ENCODE data around the gene ZC3H11A.

The ZC3H11A gene

DNA sequence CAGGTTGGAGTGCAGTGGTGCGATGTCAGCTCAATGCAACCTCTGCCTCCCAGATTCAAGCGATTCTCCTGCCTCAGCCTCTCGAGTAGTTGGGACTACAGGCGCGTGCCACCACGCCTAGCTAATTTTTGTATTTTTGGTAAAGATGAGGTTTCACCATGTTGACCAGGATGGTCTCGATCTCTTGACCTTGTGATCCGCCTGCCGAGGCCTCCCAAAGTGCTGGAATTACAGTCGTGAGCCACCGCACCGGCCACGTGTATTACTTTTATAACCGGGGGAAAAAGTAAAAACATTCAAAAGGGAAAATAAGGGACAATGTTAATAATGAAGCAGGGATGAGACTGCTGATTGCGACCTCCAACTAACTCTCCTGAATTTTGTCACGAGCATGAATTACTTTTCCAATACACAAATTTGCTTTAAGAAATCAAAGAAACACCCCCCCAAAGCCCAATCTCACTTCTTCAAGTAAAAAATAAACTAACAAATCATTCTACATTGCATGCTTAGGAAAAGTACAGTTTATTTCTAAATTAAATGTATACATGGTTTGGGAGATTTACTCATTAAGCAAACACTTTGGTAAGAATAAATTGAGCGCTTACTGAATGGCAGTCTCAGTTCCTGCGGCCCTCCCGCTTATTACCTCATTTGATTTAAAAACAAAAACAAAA is 521 bp upstream of the ZC3H11A start:
- Histone ChIP-seq H3K9me3 (ENCODE audit: low read length) (peaks cover 17% of the 10 kb centered on the region), H3K36me3 (ENCODE audit: insufficient read depth, low read length) (peaks cover 31% of the 10 kb centered on the region), H3K27me3 (ENCODE audit: insufficient read depth, low read length) (no peaks in the 10 kb centered on the region), H2AFZ (ENCODE audit: low read depth, low read length) (peak overlapping the region; percentile 99), H3K4me3 (ENCODE audit: low read length) (peak overlapping the region; percentile 63), H3K4me1 (ENCODE audit: insufficient read depth, low read length) (peaks cover 13% of the 10 kb centered on the region)

DNA sequence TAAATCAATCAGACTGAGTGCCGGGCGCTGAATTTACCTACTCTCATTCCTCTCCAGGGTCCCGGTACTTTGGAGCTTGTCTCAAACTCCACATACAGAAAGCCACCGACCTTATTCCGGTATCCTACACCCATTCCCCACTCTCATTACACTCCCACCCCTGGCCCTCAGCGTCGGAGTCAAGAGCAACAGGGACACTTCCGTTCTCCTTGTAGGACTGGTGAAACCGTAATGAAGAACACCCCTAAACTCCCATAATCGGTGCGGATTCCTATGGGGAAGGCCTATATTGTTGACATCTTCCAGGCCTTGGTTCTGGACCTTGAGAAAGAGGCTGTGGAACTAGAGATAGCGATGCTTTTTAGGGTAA is 798 bp downstream of the ZC3H11A start:
- Histone ChIP-seq H3K36me3 (ENCODE audit: insufficient read depth, low read length) (peaks cover 32% of the 10 kb centered on the region), H3K4me1 (ENCODE audit: insufficient read depth, low read length) (peaks cover 13% of the 10 kb centered on the region)

DNA sequence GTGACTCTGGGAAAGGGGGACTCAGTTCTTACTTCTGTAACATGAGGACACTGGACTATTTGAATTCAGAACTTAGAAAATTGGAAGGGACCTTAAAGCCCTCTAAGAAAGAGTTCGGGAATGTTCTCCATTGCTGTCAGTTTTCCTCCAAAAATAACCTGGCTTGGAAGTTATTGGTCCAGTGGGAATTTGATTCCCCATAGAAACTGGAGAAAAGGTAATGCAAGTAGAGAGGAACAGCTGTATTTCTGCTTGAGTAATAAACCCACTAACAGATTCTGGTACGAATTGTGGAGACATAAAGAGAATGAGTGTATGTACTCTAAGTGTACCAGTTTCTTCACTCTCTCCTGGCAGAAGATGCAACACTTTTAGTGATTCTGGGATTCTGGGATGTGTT is 1.8 kb downstream of the ZC3H11A start:
- Histone ChIP-seq H3K4me3 (ENCODE audit: low read length) (peak overlapping the region; percentile 63), H3K36me3 (ENCODE audit: insufficient read depth, low read length) (peaks cover 36% of the 10 kb centered on the region)

More for the DNA sequence above, 798 bp downstream of the ZC3H11A start:
- Histone ChIP-seq H3K4me3 (ENCODE audit: low read length) (peak overlapping the region; percentile 63), H3K27me3 (ENCODE audit: insufficient read depth, low read length) (no peaks in the 10 kb centered on the region), H3K9me3 (ENCODE audit: low read length) (peaks cover 17% of the 10 kb centered on the region), H2AFZ (ENCODE audit: low read depth, low read length) (no peak overlapping the region)

DNA sequence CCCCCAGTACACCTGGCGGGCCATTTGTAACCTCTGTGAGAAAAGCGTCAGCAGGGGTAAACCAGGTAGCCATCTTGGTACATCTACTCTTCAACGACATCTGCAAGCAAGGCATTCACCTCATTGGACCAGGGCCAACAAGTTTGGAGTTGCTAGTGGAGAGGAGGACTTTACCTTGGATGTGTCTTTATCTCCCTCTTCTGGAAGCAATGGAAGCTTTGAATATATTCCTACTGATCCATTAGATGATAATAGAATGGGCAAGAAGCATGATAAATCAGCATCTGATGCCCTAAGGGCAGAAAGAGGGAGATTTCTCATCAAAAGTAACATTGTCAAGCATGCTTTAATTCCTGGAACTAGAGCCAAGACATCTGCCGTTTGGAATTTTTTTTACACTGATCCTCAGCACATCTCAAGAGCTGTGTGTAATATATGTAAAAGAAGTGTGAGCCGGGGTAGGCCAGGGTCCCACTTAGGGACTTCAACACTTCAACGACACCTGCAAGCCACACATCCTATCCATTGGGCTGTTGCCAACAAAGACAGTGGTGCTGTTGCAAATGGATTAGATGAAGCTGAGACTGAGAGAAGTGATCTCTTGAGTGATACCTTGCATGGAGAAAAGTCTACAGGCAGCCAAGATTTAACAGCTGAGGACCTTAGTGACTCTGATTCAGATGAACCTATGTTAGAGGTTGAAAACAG is 2.7 kb downstream of the ZC3H11A start:
- Histone ChIP-seq H3K36me3 (ENCODE audit: insufficient read depth, low read length) (peaks cover 40% of the 10 kb centered on the region), H3K4me3 (ENCODE audit: low read length) (no peak overlapping the region)

More for the DNA sequence above, 1.8 kb downstream of the ZC3H11A start:
- Histone ChIP-seq H3K27me3 (ENCODE audit: insufficient read depth, low read length) (no peaks in the 10 kb centered on the region), H3K4me1 (ENCODE audit: insufficient read depth, low read length) (peaks cover 13% of the 10 kb centered on the region), H2AFZ (ENCODE audit: low read depth, low read length) (no peak overlapping the region), H3K9me3 (ENCODE audit: low read length) (peaks cover 17% of the 10 kb centered on the region)

GRCh38 chr1:203799157-203799556 is 3.7 kb downstream of the ZC3H11A start:
- Histone ChIP-seq H3K27me3 (ENCODE audit: insufficient read depth, low read length) (no peaks in the 10 kb centered on the region), H3K9me3 (ENCODE audit: low read length) (peaks cover 22% of the 10 kb centered on the region), H3K4me3 (ENCODE audit: low read length) (no peak overlapping the region), H3K36me3 (ENCODE audit: insufficient read depth, low read length) (peaks cover 48% of the 10 kb centered on the region), H3K4me1 (ENCODE audit: insufficient read depth, low read length) (peaks cover 13% of the 10 kb centered on the region), H2AFZ (ENCODE audit: low read depth, low read length) (no peak overlapping the region)

More for the DNA sequence above, 2.7 kb downstream of the ZC3H11A start:
- H3K4me1 ChIP-seq (ENCODE audit: insufficient read depth, low read length): peaks cover 13% of the 10 kb centered on the region
- no peaks in the 10 kb centered on the region for H3K27me3 ChIP-seq (ENCODE audit: insufficient read depth, low read length)
- no peak overlapping the region for H2AFZ ChIP-seq (ENCODE audit: low read depth, low read length)
- H3K9me3 ChIP-seq (ENCODE audit: low read length): peaks cover 19% of the 10 kb centered on the region

DNA sequence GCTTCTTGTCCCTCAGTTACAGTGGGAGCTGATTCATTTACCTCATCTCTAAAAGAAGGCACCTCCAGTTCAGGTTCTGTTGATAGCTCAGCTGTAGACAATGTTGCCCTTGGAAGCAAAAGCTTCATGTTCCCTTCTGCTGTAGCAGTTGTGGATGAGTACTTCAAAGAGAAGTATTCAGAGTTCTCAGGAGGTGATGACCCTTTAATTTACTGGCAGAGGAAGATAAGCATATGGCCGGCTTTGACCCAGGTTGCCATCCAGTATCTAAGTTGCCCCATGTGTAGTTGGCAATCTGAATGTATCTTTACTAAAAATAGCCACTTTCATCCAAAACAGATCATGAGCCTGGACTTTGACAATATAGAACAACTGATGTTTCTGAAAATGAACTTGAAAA is 4.5 kb downstream of the ZC3H11A start:
- no peak overlapping the region for H3K4me3 ChIP-seq (ENCODE audit: low read length)
- peaks cover 11% of the 10 kb centered on the region for H3K4me1 ChIP-seq (ENCODE audit: insufficient read depth, low read length)
- peaks cover 48% of the 10 kb centered on the region for H3K36me3 ChIP-seq (ENCODE audit: insufficient read depth, low read length)
- no peaks in the 10 kb centered on the region for H3K27me3 ChIP-seq (ENCODE audit: insufficient read depth, low read length)
- H2AFZ ChIP-seq (ENCODE audit: low read depth, low read length): no peak overlapping the region
- peaks cover 22% of the 10 kb centered on the region for H3K9me3 ChIP-seq (ENCODE audit: low read length)

GRCh38 chr1:203805689-203806088 is 10.3 kb downstream of the ZC3H11A start:
- peaks cover 43% of the 10 kb centered on the region for H3K36me3 ChIP-seq (ENCODE audit: insufficient read depth, low read length)
- peaks cover 5% of the 10 kb centered on the region for H3K9me3 ChIP-seq (ENCODE audit: low read length)
- H3K27me3 ChIP-seq (ENCODE audit: insufficient read depth, low read length): no peaks in the 10 kb centered on the region

GRCh38 chr1:203807196-203807595 is 11.8 kb downstream of the ZC3H11A start:
- Histone ChIP-seq H3K36me3 (ENCODE audit: insufficient read depth, low read length) (peaks cover 42% of the 10 kb centered on the region), H3K4me3 (ENCODE audit: low read length) (no peak overlapping the region), H3K4me1 (ENCODE audit: insufficient read depth, low read length) (no peaks in the 10 kb centered on the region), H2AFZ (ENCODE audit: low read depth, low read length) (no peak overlapping the region), H3K9me3 (ENCODE audit: low read length) (peaks cover 5% of the 10 kb centered on the region), H3K27me3 (ENCODE audit: insufficient read depth, low read length) (no peaks in the 10 kb centered on the region)

More at GRCh38 chr1:203805689-203806088, 10.3 kb downstream of the ZC3H11A start:
- Histone ChIP-seq H3K4me1 (ENCODE audit: insufficient read depth, low read length) (no peaks in the 10 kb centered on the region), H2AFZ (ENCODE audit: low read depth, low read length) (no peak overlapping the region), H3K4me3 (ENCODE audit: low read length) (no peak overlapping the region)

- peaks cover 50% of the 10 kb centered on the region for H3K36me3 ChIP-seq (ENCODE audit: insufficient read depth, low read length)
- peaks cover 2% of the 10 kb centered on the region for H3K9me3 ChIP-seq (ENCODE audit: low read length)
These were observed 18.3 kb downstream of the ZC3H11A start for GRCh38 chr1:203813581-203814341.

DNA sequence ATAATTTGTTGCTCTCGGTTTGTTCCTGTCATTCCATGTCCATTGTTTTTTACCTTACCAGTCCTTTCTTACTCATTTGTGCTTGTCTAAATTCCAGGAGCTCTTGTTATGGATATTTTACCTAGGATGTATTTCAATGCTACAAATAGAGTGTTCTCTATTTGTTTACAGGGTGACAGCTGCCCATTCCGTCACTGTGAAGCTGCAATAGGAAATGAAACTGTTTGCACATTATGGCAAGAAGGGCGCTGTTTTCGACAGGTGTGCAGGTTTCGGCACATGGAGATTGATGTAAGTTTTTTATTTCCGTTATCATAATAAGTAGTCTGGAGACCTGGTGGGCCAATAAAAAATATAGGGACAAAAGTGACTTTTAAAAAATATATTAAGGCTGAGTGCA is 23.0 kb downstream of the ZC3H11A start:
- Histone ChIP-seq H3K4me3 (ENCODE audit: low read length) (no peak overlapping the region), H2AFZ (ENCODE audit: low read depth, low read length) (no peak overlapping the region), H3K4me1 (ENCODE audit: insufficient read depth, low read length) (no peaks in the 10 kb centered on the region), H3K36me3 (ENCODE audit: insufficient read depth, low read length) (peaks cover 76% of the 10 kb centered on the region), H3K27me3 (ENCODE audit: insufficient read depth, low read length) (no peaks in the 10 kb centered on the region), H3K9me3 (ENCODE audit: low read length) (peaks cover 2% of the 10 kb centered on the region)

More at GRCh38 chr1:203813581-203814341, 18.3 kb downstream of the ZC3H11A start:
- no peak overlapping the region for H2AFZ ChIP-seq (ENCODE audit: low read depth, low read length)
- H3K27me3 ChIP-seq (ENCODE audit: insufficient read depth, low read length): no peaks in the 10 kb centered on the region
- H3K4me3 ChIP-seq (ENCODE audit: low read length): no peak overlapping the region
- no peaks in the 10 kb centered on the region for H3K4me1 ChIP-seq (ENCODE audit: insufficient read depth, low read length)

DNA sequence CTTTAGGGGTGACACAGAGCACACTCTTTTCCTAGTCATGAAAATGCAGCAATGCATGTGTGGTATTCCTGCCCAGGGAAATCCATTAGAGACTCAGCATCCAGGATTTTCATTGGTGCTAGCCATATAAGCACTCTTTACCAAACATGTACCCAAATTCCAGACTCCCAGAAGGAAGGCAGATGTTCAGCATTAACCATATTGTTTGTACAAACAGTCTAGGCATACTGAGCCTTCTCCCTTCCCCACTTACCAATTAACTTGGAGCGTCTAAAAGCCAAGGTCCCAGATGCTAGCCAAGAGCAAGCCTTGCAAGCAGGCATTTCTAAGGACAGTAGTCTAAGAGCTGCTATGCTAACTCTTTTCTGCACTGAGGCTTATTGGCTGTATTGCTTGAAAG is 27.9 kb downstream of the ZC3H11A start:
- Histone ChIP-seq H2AFZ (ENCODE audit: low read depth, low read length) (no peak overlapping the region), H3K36me3 (ENCODE audit: insufficient read depth, low read length) (peaks cover 63% of the 10 kb centered on the region), H3K9me3 (ENCODE audit: low read length) (no peaks in the 10 kb centered on the region), H3K4me1 (ENCODE audit: insufficient read depth, low read length) (no peaks in the 10 kb centered on the region), H3K4me3 (ENCODE audit: low read length) (no peak overlapping the region), H3K27me3 (ENCODE audit: insufficient read depth, low read length) (no peaks in the 10 kb centered on the region)

GRCh38 chr1:203826175-203826574 is 30.8 kb downstream of the ZC3H11A start:
- Histone ChIP-seq H3K4me3 (ENCODE audit: low read length) (no peak overlapping the region), H3K27me3 (ENCODE audit: insufficient read depth, low read length) (no peaks in the 10 kb centered on the region), H3K36me3 (ENCODE audit: insufficient read depth, low read length) (peaks cover 70% of the 10 kb centered on the region), H2AFZ (ENCODE audit: low read depth, low read length) (no peak overlapping the region), H3K4me1 (ENCODE audit: insufficient read depth, low read length) (no peaks in the 10 kb centered on the region), H3K9me3 (ENCODE audit: low read length) (no peaks in the 10 kb centered on the region)

DNA sequence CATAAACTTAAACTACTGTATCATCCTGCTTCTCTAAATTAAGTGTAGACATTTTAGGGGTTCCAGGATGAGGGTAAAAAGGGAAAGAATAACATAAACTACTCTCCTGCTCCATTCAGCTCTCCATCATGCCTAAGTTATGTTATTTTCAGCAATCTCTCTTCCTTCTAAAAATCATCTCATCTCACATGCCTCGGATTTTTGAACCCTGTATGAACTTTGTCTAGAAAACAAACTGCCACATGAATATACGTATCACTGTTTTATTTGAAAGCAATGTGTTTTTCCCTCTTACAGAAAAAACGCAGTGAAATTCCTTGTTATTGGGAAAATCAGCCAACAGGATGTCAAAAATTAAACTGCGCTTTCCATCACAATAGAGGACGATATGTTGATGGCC is 32.6 kb downstream of the ZC3H11A start:
- Histone ChIP-seq H3K4me1 (ENCODE audit: insufficient read depth, low read length) (no peaks in the 10 kb centered on the region), H3K4me3 (ENCODE audit: low read length) (no peak overlapping the region), H3K36me3 (ENCODE audit: insufficient read depth, low read length) (peaks cover 70% of the 10 kb centered on the region), H3K9me3 (ENCODE audit: low read length) (no peaks in the 10 kb centered on the region), H2AFZ (ENCODE audit: low read depth, low read length) (no peak overlapping the region), H3K27me3 (ENCODE audit: insufficient read depth, low read length) (no peaks in the 10 kb centered on the region)

Data from neuron (in vitro differentiated cells).